Neural cell (in vitro differentiated cells): ENCODE data around the gene RDH16. TPM values are rescaled to one million over a fixed set of nuclear protein-coding genes. Genes with fewer than 3 reads are reported as not detected.

Experiments
- H2AFZ ChIP-seq: fragments of 200-600, 300-800 bp; sonication (generic), shearing (Covaris generic); 2 replicates; pipeline ENCODE4 v1.6.0; 2014; ENCODE audit warnings: low read depth, mild to moderate bottlenecking, antibody characterized with exemption, low read length, moderate library complexity
- H3F3A ChIP-seq: fragments of 200-600 bp; shearing (Covaris generic); 2 replicates; pipeline ENCODE4 v1.6.1; 2016; ENCODE audit warnings: mild to moderate bottlenecking, moderate library complexity, mixed read lengths, antibody characterized with exemption, low read length; ENCODE audit not compliant: insufficient read depth, poor library complexity, severe bottlenecking
- H3K27ac ChIP-seq: fragments of 200-600, 300-800 bp; sonication (generic), shearing (Covaris generic); 2 replicates; pipeline ENCODE4 v1.5.1; 2014; ENCODE audit warnings: mild to moderate bottlenecking, low read length, moderate library complexity
- H3K27me3 ChIP-seq: fragments of 300-800, 200-600 bp; sonication (generic), shearing (Covaris generic); 2 replicates; pipeline ENCODE4 v1.6.0; 2014; ENCODE audit warnings: mild to moderate bottlenecking, low read depth, low read length, moderate library complexity; ENCODE audit not compliant: insufficient read depth
- H3K36me3 ChIP-seq: fragments of 300-800, 200-600 bp; sonication (generic), shearing (Covaris generic); 2 replicates; pipeline ENCODE4 v1.5.1; 2014; ENCODE audit warnings: mild to moderate bottlenecking, antibody characterized with exemption, low read length, moderate library complexity; ENCODE audit not compliant: insufficient read depth
- H3K4me2 ChIP-seq: fragments of 300-800, 200-600 bp; sonication (generic), shearing (Covaris generic); 2 replicates; pipeline ENCODE4 v1.6.0; 2014; ENCODE audit warnings: mild to moderate bottlenecking, low read length
- H3K4me3 ChIP-seq: fragments of 300-800, 200-600 bp; sonication (generic), shearing (Covaris generic); 2 replicates; pipeline ENCODE4 v1.5.1; 2014; ENCODE audit warnings: mild to moderate bottlenecking, low read length, moderate library complexity
- H3K79me2 ChIP-seq: fragments of 200-600 bp; shearing (Covaris generic); replicated peaks from 2 replicates; pipeline ENCODE4 v1.6.0; 2014; ENCODE audit warnings: mild to moderate bottlenecking, low read length, moderate library complexity; ENCODE audit not compliant: insufficient read depth
- H3K9ac ChIP-seq: fragments of 300-800, 200-600 bp; sonication (generic), shearing (Covaris generic); 2 replicates; pipeline ENCODE4 v1.6.1; 2016; ENCODE audit warnings: mild to moderate bottlenecking, low read length, mixed read lengths
- H3K9me2 ChIP-seq: fragments of 200-600 bp; shearing (Covaris generic); 2 replicates; pipeline ENCODE4 v1.6.1; 2016; ENCODE audit warnings: mild to moderate bottlenecking, low read length, mixed read lengths; ENCODE audit not compliant: insufficient read depth
- H3K9me3 ChIP-seq: fragments of 200-600, 300-800 bp; sonication (generic), shearing (Covaris generic); 2 replicates; pipeline ENCODE4 v1.6.1; 2016; ENCODE audit warnings: mild to moderate bottlenecking, mixed run types, low read length, moderate library complexity, mixed read lengths
- H4K20me1 ChIP-seq: fragments of 200-600 bp; shearing (Covaris generic); 2 replicates; pipeline ENCODE4 v1.6.1; 2016; ENCODE audit warnings: mild to moderate bottlenecking, mixed run types; ENCODE audit not compliant: insufficient read depth
- EP300 ChIP-seq: fragments of 450-650 bp; conservative IDR thresholded peaks from 2 replicates; pipeline ENCODE4 v1.6.1; 2014; ENCODE audit warnings: antibody characterized with exemption, mild to moderate bottlenecking, moderate library complexity; ENCODE audit not compliant: poor library complexity, severe bottlenecking
- EZH2 ChIP-seq: fragments of 200-600, 300-800 bp; shearing (Covaris generic), sonication (generic); IDR thresholded peaks from 2 replicates; pipeline ENCODE4 v1.6.1; 2014; ENCODE audit warnings: antibody characterized with exemption, low read length, borderline replicate concordance, mild to moderate bottlenecking; ENCODE audit not compliant: insufficient read depth, poor library complexity, severe bottlenecking
- MXI1 ChIP-seq: fragments of 450-650 bp; conservative IDR thresholded peaks from 2 replicates; pipeline ENCODE4 v1.6.1; 2014; ENCODE audit warnings: antibody characterized with exemption, mild to moderate bottlenecking; ENCODE audit not compliant: poor library complexity, severe bottlenecking
- POLR2AphosphoS5 ChIP-seq: IDR thresholded peaks from 2 replicates; pipeline ENCODE4 v1.6.1; 2012
- RAD21 ChIP-seq: fragments of 450-650 bp; conservative IDR thresholded peaks from 2 replicates; pipeline ENCODE4 v1.6.1; 2014; ENCODE audit warnings: antibody characterized with exemption, mild to moderate bottlenecking, moderate library complexity
- SMC3 ChIP-seq: fragments of 450-650 bp; conservative IDR thresholded peaks from 2 replicates; pipeline ENCODE4 v1.6.1; 2014; ENCODE audit warnings: antibody characterized with exemption, mild to moderate bottlenecking, moderate library complexity; ENCODE audit not compliant: poor library complexity
- TAF1 ChIP-seq: IDR thresholded peaks from 2 replicates; pipeline ENCODE4 v1.6.1; 2012; ENCODE audit warnings: low read depth
- polyA plus RNA-seq: library from polyadenylated mRNA; depleted of rRNA; stranded (reverse); fragments of >200 nt; gene quantifications from 2 replicates; pipeline ENCODE4 v1.2.3, GENCODE V29; 2014
- TF ChIP-seq, protein P1 (sequence below): fragments of 450-650 bp; IDR thresholded peaks from 2 replicates; pipeline ENCODE4 v1.5.1; 2014; ENCODE audit warnings: antibody characterized with exemption, mild to moderate bottlenecking, moderate library complexity; ENCODE audit not compliant: poor library complexity, severe bottlenecking
- TF ChIP-seq, protein P2 (sequence below): IDR thresholded peaks from 2 replicates; pipeline ENCODE4 v1.6.1; 2012; ENCODE audit warnings: borderline replicate concordance

Gene RDH16
- polyA plus RNA-seq, 1 donor from 2014 or later, result 1.0 TPM

DNA sequence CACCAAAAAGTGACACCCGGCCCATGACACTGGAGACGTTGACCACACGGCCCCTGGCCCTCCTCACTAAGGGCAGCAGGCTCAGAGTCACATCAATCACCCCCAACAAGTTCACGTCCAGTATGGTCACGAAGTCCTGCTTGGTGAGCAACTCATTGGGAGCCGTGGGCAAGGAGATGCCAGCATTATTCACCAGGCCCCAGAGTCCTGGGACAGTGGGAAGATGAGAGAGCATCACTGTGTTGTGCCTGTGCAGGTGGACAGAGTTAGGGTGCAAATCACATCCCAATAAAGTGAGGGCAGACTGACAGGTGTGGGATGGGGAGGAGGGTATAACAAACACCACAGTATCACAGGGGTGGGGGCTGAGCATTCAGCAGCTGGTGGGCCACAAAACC, 2.5 kb downstream of the RDH16 start:
- H3F3A ChIP-seq, result no peaks in the 10 kb centered on the region
- no peak for TF ChIP-seq RAD21
- no peak for TF ChIP-seq MXI1
- TF ChIP-seq, protein P1, sequence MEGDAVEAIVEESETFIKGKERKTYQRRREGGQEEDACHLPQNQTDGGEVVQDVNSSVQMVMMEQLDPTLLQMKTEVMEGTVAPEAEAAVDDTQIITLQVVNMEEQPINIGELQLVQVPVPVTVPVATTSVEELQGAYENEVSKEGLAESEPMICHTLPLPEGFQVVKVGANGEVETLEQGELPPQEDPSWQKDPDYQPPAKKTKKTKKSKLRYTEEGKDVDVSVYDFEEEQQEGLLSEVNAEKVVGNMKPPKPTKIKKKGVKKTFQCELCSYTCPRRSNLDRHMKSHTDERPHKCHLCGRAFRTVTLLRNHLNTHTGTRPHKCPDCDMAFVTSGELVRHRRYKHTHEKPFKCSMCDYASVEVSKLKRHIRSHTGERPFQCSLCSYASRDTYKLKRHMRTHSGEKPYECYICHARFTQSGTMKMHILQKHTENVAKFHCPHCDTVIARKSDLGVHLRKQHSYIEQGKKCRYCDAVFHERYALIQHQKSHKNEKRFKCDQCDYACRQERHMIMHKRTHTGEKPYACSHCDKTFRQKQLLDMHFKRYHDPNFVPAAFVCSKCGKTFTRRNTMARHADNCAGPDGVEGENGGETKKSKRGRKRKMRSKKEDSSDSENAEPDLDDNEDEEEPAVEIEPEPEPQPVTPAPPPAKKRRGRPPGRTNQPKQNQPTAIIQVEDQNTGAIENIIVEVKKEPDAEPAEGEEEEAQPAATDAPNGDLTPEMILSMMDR, result no peak
- TF ChIP-seq, protein P2, sequence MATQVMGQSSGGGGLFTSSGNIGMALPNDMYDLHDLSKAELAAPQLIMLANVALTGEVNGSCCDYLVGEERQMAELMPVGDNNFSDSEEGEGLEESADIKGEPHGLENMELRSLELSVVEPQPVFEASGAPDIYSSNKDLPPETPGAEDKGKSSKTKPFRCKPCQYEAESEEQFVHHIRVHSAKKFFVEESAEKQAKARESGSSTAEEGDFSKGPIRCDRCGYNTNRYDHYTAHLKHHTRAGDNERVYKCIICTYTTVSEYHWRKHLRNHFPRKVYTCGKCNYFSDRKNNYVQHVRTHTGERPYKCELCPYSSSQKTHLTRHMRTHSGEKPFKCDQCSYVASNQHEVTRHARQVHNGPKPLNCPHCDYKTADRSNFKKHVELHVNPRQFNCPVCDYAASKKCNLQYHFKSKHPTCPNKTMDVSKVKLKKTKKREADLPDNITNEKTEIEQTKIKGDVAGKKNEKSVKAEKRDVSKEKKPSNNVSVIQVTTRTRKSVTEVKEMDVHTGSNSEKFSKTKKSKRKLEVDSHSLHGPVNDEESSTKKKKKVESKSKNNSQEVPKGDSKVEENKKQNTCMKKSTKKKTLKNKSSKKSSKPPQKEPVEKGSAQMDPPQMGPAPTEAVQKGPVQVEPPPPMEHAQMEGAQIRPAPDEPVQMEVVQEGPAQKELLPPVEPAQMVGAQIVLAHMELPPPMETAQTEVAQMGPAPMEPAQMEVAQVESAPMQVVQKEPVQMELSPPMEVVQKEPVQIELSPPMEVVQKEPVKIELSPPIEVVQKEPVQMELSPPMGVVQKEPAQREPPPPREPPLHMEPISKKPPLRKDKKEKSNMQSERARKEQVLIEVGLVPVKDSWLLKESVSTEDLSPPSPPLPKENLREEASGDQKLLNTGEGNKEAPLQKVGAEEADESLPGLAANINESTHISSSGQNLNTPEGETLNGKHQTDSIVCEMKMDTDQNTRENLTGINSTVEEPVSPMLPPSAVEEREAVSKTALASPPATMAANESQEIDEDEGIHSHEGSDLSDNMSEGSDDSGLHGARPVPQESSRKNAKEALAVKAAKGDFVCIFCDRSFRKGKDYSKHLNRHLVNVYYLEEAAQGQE, result no peak
- TF ChIP-seq EZH2, result no peak
- no peak for TF ChIP-seq EP300
- no peak for TF ChIP-seq TAF1
- no peak for TF ChIP-seq SMC3
- TF ChIP-seq POLR2AphosphoS5, result no peak
- no peak overlapping the region for H3K9ac ChIP-seq
- H3K4me3 ChIP-seq, result no peak overlapping the region
- H3K36me3 ChIP-seq, result no peaks in the 10 kb centered on the region
- no peaks in the 10 kb centered on the region for H3K9me2 ChIP-seq
- no peaks in the 10 kb centered on the region for H3K27me3 ChIP-seq
- H3K27ac ChIP-seq, result no peak overlapping the region
- H3K4me2 ChIP-seq, result no peak overlapping the region
- no peaks in the 10 kb centered on the region for H4K20me1 ChIP-seq
- no peaks in the 10 kb centered on the region for H3K9me3 ChIP-seq
- H3K79me2 ChIP-seq, result no peaks in the 10 kb centered on the region
- H2AFZ ChIP-seq, result no peak overlapping the region

DNA sequence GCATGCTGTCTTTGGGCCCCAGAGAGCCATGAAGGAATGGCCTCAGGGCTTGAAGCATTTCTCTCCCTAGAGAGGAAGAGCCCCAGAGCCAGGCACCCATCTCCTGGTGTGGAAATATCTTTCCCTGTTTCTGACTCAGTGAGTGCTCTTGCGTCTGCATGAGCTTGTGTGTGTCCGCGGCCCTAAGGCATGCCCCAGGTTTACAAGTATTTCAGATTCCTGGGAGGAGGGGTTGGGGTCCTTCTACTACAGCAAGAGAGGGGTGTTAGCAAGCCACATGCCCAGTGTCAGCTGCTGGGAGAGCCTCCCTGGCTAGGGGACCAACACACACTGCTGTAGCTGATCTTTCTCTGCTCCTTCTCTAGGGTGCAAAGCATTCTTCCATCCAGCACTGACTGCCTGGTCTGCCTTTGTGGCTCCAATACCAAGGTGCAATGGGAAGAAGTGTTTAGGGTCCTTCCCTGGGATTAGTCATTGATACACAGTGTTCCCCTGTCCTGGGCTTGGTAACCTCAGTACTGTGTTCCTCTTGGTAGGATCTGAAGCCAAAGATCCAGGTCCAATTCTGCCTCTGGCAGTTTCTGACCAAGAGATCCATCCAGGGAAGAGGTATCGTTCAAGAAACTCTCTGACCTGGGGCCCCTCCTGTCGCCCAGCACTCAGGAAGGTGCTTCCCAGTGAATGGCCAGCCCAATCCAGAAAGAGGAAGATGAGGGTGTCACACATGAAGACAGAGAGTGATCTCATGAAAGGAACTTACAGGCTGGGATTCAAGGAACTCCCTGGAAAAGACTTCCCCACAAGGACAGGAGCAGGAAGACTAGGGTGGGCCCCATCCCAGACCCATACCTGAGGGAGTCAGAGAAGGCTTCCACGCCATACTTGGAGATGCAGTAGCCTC, 3.1 kb downstream of the RDH16 start:
- no peak overlapping the region for H3K4me3 ChIP-seq
- TF ChIP-seq EZH2, result no peak
- no peak for TF ChIP-seq TAF1
- TF ChIP-seq EP300, result no peak
- TF ChIP-seq SMC3, result no peak
- no peaks in the 10 kb centered on the region for H3K27me3 ChIP-seq
- no peak overlapping the region for H3K9ac ChIP-seq
- H3K36me3 ChIP-seq, result no peaks in the 10 kb centered on the region
- no peak overlapping the region for H2AFZ ChIP-seq
- H3K27ac ChIP-seq, result no peak overlapping the region
- no peaks in the 10 kb centered on the region for H3K9me3 ChIP-seq
- no peaks in the 10 kb centered on the region for H3K9me2 ChIP-seq
- no peak overlapping the region for H3K4me2 ChIP-seq
- H3K79me2 ChIP-seq, result no peaks in the 10 kb centered on the region
- H4K20me1 ChIP-seq, result no peaks in the 10 kb centered on the region
- H3F3A ChIP-seq, result no peaks in the 10 kb centered on the region
